ENCODE data around the gene MCUR1. TPM values are rescaled to one million over a fixed set of nuclear protein-coding genes. Genes with fewer than 3 reads are reported as not detected.

Gene MCUR1
- total RNA-seq, 2 experiments from 2014 or later: 3.2 to 4.5 TPM

DNA sequence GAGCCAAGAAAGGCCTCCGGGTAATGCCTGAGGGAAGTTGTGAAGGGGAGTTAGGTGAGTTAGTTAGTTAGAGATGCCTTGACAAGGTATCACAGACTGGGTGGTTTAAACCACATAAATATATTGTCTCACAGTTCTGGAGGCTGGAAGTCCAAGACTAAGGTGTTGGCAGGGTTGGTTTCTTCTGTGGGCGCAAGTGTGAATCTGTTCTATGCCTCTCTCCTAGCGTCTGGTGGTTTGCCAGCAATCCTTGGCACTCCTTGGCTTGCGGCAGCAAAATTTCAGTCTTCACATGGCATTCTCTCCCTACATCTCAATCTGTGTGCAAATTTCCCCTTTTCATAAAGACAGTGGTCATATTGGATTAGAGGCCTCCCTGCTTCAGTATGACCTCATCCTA is 73.0 kb downstream of the MCUR1 start:
- no peaks in the 10 kb centered on the region for H3K4me1 Mint-ChIP-seq (ENCODE audit: low read depth)
- H3K36me3 ChIP-seq (ENCODE audit: insufficient read depth, low read length): no peaks in the 10 kb centered on the region
- no peak overlapping the region for H3K4me3 ChIP-seq (ENCODE audit: low read length)
- no peak for ATAC-seq (ENCODE audit: poor library complexity)
- H3K27me3 ChIP-seq (ENCODE audit: control insufficient read depth in 1 of 2, insufficient read depth in 2 of 2, low read length in 2 of 2): no peaks in the 10 kb centered on the region
- DNase-seq: no peak
- H3K27ac ChIP-seq (ENCODE audit: low read depth in 1 of 2, low read length in 2 of 2): no peak overlapping the region
- intact Hi-C loops (cut with DNase I, micrococcal nuclease): no loop called here
- CTCF ChIA-PET: no interaction called here
- H3K27me3 Mint-ChIP-seq: no peaks in the 10 kb centered on the region
- POLR2A ChIA-PET: no interaction called here
- H3K4me1 ChIP-seq (ENCODE audit: insufficient read depth, low read length): no peaks in the 10 kb centered on the region
- H3K36me3 Mint-ChIP-seq (ENCODE audit: low read depth): no peaks in the 10 kb centered on the region
- H3K4me3 Mint-ChIP-seq: no peak overlapping the region
- TF ChIP-seq, protein P1, sequence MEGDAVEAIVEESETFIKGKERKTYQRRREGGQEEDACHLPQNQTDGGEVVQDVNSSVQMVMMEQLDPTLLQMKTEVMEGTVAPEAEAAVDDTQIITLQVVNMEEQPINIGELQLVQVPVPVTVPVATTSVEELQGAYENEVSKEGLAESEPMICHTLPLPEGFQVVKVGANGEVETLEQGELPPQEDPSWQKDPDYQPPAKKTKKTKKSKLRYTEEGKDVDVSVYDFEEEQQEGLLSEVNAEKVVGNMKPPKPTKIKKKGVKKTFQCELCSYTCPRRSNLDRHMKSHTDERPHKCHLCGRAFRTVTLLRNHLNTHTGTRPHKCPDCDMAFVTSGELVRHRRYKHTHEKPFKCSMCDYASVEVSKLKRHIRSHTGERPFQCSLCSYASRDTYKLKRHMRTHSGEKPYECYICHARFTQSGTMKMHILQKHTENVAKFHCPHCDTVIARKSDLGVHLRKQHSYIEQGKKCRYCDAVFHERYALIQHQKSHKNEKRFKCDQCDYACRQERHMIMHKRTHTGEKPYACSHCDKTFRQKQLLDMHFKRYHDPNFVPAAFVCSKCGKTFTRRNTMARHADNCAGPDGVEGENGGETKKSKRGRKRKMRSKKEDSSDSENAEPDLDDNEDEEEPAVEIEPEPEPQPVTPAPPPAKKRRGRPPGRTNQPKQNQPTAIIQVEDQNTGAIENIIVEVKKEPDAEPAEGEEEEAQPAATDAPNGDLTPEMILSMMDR (IDR thresholded peaks at IDR 0.05): no peak
- no peak overlapping the region for H3K27ac Mint-ChIP-seq
- H3K9me3 Mint-ChIP-seq: no peaks in the 10 kb centered on the region
- H3K9me3 ChIP-seq (ENCODE audit: control insufficient read depth in 1 of 2, insufficient read depth in 1 of 2, low read length in 2 of 2): peaks cover 0 to 12% of the 10 kb centered on the region in 2 experiments

Other genes with a start within 250 kb of the MCUR1 start
- gene SIRT5, start 240.0 kb downstream of the MCUR1 start, total RNA-seq: 10 to 100 TPM; 14.3 to 16.3 TPM
- gene NOL7, start 199.2 kb downstream of the MCUR1 start, total RNA-seq: 10 to 100 TPM; 65.5 to 67.6 TPM
- 10 to 100 TPM; 60.8 to 62.9 TPM for gene RANBP9, start 102.7 kb downstream of the MCUR1 start, total RNA-seq
- gene RNF182, start 110.4 kb upstream of the MCUR1 start, total RNA-seq: under 1 TPM; 0.11 to 0.20 TPM

Measured in CD4-positive, alpha-beta T cell (primary cell).